Measurements from ENCODE around the gene ZMYM3. TPM values are rescaled to one million over a fixed set of nuclear protein-coding genes. Genes with fewer than 3 reads are reported as not detected.

The ZMYM3 gene
- total RNA-seq, 4 donors from 2014 or later: 13.2 to 21.0 (median 17.4) TPM

DNA sequence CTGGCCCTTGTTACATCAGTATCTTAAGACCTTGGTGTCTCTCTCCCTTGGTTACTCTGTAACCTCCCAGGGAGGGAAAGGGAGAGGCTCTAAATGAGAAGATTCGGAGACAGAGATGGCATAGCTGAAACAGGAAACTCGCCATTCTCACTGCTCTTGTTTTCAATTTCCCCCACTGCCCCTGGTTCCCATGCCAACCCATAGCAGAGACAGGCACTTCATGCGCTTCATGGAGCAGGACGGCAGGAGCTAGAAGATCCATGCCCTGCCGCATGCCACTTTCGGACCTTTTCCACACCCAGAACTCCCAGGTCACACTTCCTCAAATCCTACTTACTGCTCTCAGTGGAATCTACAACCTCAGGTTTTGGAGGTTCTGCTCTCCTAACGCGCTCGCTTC is 3.1 kb downstream of the ZMYM3 start:
- H3K27me3 ChIP-seq: no peaks in the 10 kb centered on the region
- TF ChIP-seq, protein P1, sequence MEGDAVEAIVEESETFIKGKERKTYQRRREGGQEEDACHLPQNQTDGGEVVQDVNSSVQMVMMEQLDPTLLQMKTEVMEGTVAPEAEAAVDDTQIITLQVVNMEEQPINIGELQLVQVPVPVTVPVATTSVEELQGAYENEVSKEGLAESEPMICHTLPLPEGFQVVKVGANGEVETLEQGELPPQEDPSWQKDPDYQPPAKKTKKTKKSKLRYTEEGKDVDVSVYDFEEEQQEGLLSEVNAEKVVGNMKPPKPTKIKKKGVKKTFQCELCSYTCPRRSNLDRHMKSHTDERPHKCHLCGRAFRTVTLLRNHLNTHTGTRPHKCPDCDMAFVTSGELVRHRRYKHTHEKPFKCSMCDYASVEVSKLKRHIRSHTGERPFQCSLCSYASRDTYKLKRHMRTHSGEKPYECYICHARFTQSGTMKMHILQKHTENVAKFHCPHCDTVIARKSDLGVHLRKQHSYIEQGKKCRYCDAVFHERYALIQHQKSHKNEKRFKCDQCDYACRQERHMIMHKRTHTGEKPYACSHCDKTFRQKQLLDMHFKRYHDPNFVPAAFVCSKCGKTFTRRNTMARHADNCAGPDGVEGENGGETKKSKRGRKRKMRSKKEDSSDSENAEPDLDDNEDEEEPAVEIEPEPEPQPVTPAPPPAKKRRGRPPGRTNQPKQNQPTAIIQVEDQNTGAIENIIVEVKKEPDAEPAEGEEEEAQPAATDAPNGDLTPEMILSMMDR (IDR thresholded peaks at IDR 0.05): no peak
- TF ChIP-seq POLR2A (IDR thresholded peaks at IDR 0.05): no peak
- TF ChIP-seq EP300 (IDR thresholded peaks at IDR 0.05): no peak
- WGBS, 2 donors: 66 to 76% methylated on average over 9 of the region's 9 CpGs
- peaks cover 0 to 25% (median 8%) of the 10 kb centered on the region in 4 donors for H3K4me1 ChIP-seq
- no peak overlapping the region for H3K27ac ChIP-seq
- peaks cover 0 to 48% (median 0%) of the 10 kb centered on the region in 3 donors for H3K36me3 ChIP-seq
- no peaks in the 10 kb centered on the region for H3K9me3 ChIP-seq
- H3K4me3 ChIP-seq: no peak overlapping the region
- no peak for DNase-seq (ENCODE audit: low spot score in 2 of 2)

DNA sequence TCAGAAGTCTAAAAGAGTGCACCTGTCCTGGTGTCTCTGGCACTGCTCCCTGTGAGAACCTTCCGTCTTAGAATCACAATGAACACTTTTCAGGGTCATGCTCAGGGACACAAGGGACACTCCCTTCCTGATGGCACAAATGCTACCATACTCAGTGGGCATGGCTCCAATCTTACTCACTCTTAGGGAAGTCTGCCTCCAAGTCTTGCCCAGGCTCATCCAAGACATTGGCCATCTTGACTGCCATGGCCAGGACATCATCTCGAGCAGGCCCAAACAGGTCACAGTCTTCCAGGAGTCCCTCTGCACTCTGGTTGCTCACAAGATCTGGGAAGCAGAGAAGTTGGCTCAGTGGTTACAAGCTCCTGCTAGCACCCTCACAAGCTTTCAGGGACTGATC is 8.8 kb downstream of the ZMYM3 start:
- no peak overlapping the region for H3K27ac ChIP-seq
- no peaks in the 10 kb centered on the region for H3K9me3 ChIP-seq
- no peak for DNase-seq (ENCODE audit: low spot score in 2 of 2)
- TF ChIP-seq, protein P1 (IDR thresholded peaks at IDR 0.05): no peak
- TF ChIP-seq EP300 (IDR thresholded peaks at IDR 0.05) (no peak), POLR2A (IDR thresholded peaks at IDR 0.05) (no peak)
- H3K4me3 ChIP-seq: no peak overlapping the region
- H3K4me1 ChIP-seq: no peaks in the 10 kb centered on the region
- no peaks in the 10 kb centered on the region for H3K27me3 ChIP-seq
- H3K36me3 ChIP-seq: peaks cover 0 to 100% (median 0%) of the 10 kb centered on the region in 3 donors
- WGBS, 2 donors: 80 to 81% methylated on average over 1 to 2 of the region's 2 CpGs

DNA sequence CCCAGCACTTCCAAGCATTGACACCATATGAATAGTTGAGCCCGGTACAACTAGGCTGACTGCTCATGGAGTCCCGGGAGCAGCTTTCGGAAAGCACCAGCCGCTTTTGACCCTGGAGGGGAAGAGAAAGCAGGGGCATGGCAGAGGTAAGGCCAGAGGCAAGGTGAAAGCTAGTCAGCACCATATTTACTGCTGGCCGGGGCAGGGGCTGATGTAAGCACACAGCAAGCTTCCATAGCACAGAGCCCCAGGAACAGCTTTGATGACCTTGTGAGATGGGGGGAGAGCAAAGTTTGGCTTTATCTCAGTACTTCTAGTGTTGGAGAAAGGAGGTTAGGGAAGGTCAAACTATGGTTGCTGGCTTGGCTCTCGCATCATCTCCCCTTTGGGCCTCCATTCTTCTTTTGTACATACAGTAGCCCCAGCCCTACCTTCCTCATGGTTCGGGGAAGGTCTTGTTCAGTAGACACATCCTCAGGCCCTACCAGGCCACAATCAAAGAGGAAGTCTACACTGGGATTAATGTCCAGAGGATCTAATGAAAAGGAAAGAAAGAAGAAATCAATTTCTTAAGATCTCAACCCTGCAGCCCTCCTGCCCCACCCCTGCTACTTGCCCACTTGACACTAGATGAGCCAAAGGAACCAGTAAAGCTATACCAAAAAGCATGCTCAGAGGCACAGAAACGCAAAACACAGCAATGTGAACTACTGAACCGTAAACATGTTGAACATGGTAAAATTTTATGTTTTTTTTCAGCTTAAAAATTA is 9.4 kb downstream of the ZMYM3 start:
- no peaks in the 10 kb centered on the region for H3K27me3 ChIP-seq
- no peak overlapping the region for H3K27ac ChIP-seq
- TF ChIP-seq POLR2A (IDR thresholded peaks at IDR 0.05) (no peak), EP300 (IDR thresholded peaks at IDR 0.05) (no peak)
- TF ChIP-seq, protein P1 (IDR thresholded peaks at IDR 0.05): no peak
- H3K9me3 ChIP-seq: no peaks in the 10 kb centered on the region
- no peak overlapping the region for H3K4me3 ChIP-seq
- 84 to 87% methylated on average over 9 of the region's 9 CpGs for WGBS, 2 donors
- peaks cover 0 to 98% (median 0%) of the 10 kb centered on the region in 3 donors for H3K36me3 ChIP-seq
- no peak for DNase-seq (ENCODE audit: low spot score in 2 of 2)
- no peaks in the 10 kb centered on the region for H3K4me1 ChIP-seq

- Histone ChIP-seq H3K36me3 (peaks cover 0 to 66% (median 0%) of the 10 kb centered on the region in 3 donors), H3K9me3 (no peaks in the 10 kb centered on the region), H3K4me1 (no peaks in the 10 kb centered on the region), H3K4me3 (no peak overlapping the region), H3K27me3 (no peaks in the 10 kb centered on the region), H3K27ac (no peak overlapping the region)
- WGBS, 2 donors: 72 to 79% methylated on average over 5 to 6 of the region's 6 CpGs
- DNase-seq (ENCODE audit: low spot score in 2 of 2): no peak
- TF ChIP-seq POLR2A (IDR thresholded peaks at IDR 0.05) (no peak), EP300 (IDR thresholded peaks at IDR 0.05) (no peak)
- TF ChIP-seq, protein P1 (IDR thresholded peaks at IDR 0.05): no peak
These were observed 12.6 kb downstream of the ZMYM3 start for GRCh38 chrX:71241301-71241700.

- Histone ChIP-seq H3K27ac (no peak overlapping the region), H3K4me1 (no peaks in the 10 kb centered on the region), H3K27me3 (no peaks in the 10 kb centered on the region), H3K9me3 (no peaks in the 10 kb centered on the region), H3K36me3 (peaks cover 0 to 51% (median 0%) of the 10 kb centered on the region in 3 donors), H3K4me3 (no peak overlapping the region)
- 72 to 75% methylated on average over 3 of the region's 3 CpGs for WGBS, 2 donors
- TF ChIP-seq, protein P1 (IDR thresholded peaks at IDR 0.05): no peak
- TF ChIP-seq POLR2A (IDR thresholded peaks at IDR 0.05) (no peak), EP300 (IDR thresholded peaks at IDR 0.05) (no peak)
- no peak for DNase-seq (ENCODE audit: low spot score in 2 of 2)
These were observed 14.2 kb downstream of the ZMYM3 start for GRCh38 chrX:71239781-71240180.
